Measurements from ENCODE around the gene KCNK7. TPM values are rescaled to one million over a fixed set of nuclear protein-coding genes. Genes with fewer than 3 reads are reported as not detected.

The KCNK7 gene, protein sequence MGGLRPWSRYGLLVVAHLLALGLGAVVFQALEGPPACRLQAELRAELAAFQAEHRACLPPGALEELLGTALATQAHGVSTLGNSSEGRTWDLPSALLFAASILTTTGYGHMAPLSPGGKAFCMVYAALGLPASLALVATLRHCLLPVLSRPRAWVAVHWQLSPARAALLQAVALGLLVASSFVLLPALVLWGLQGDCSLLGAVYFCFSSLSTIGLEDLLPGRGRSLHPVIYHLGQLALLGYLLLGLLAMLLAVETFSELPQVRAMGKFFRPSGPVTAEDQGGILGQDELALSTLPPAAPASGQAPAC
- total RNA-seq = 1.3 TPM
- long read RNA-seq = 0 reads

- no peaks in the 10 kb centered on the region for H3K27me3 ChIP-seq
- H3K4me1 ChIP-seq = no peaks in the 10 kb centered on the region
- intact Hi-C loops (cut with DNase I) = no loop called here
- H3K27ac ChIP-seq = peak within 1 kb of the TSS; percentile 11
- peaks cover 35% of the 10 kb centered on the region for H3K36me3 ChIP-seq
- no peak within 1 kb of the TSS for H3K4me3 ChIP-seq
- ATAC-seq (no peak), DNase-seq (no peak)
- TF ChIP-seq, protein P1, sequence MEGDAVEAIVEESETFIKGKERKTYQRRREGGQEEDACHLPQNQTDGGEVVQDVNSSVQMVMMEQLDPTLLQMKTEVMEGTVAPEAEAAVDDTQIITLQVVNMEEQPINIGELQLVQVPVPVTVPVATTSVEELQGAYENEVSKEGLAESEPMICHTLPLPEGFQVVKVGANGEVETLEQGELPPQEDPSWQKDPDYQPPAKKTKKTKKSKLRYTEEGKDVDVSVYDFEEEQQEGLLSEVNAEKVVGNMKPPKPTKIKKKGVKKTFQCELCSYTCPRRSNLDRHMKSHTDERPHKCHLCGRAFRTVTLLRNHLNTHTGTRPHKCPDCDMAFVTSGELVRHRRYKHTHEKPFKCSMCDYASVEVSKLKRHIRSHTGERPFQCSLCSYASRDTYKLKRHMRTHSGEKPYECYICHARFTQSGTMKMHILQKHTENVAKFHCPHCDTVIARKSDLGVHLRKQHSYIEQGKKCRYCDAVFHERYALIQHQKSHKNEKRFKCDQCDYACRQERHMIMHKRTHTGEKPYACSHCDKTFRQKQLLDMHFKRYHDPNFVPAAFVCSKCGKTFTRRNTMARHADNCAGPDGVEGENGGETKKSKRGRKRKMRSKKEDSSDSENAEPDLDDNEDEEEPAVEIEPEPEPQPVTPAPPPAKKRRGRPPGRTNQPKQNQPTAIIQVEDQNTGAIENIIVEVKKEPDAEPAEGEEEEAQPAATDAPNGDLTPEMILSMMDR (IDR thresholded peaks at IDR 0.05) = no peak
- H3K9me3 ChIP-seq = no peaks in the 10 kb centered on the region
Measured at GRCh38 chr11:65595543-65596281, at the start of gene KCNK7. TSS of gene KCNK7 (minus strand) at chr11:65595800. CDS start at chr11:65595772, 28 bp downstream.

GRCh38 chr11:65644837-65645236 is 49.2 kb upstream of the KCNK7 start:
- no peak overlapping the region for H3K4me3 ChIP-seq
- no peak overlapping the region for H3K27ac ChIP-seq
- no peaks in the 10 kb centered on the region for H3K27me3 ChIP-seq
- TF ChIP-seq, protein P1 (IDR thresholded peaks at IDR 0.05) = no peak
- no peak for DNase-seq
- ATAC-seq = no peak
- no peaks in the 10 kb centered on the region for H3K9me3 ChIP-seq
- H3K36me3 ChIP-seq = peaks cover 64% of the 10 kb centered on the region
- H3K4me1 ChIP-seq = peaks cover 21% of the 10 kb centered on the region
- intact Hi-C loops (cut with DNase I) = no loop called here

- Histone ChIP-seq H3K4me1 (peaks cover 27% of the 10 kb centered on the region), H3K27me3 (no peaks in the 10 kb centered on the region), H3K27ac (no peak overlapping the region), H3K9me3 (no peaks in the 10 kb centered on the region), H3K36me3 (peaks cover 55% of the 10 kb centered on the region), H3K4me3 (no peak overlapping the region)
- no peak for DNase-seq
- TF ChIP-seq, protein P1 (IDR thresholded peaks at IDR 0.05) = no peak
- ATAC-seq = no peak
- intact Hi-C loops (cut with DNase I) = no loop called here
Measured at GRCh38 chr11:65643971-65644370, 48.4 kb upstream of the KCNK7 start.

GRCh38 chr11:65642014-65642671 is 46.5 kb upstream of the KCNK7 start:
- TF ChIP-seq, protein P1 (IDR thresholded peaks at IDR 0.05) = no peak
- peaks cover 41% of the 10 kb centered on the region for H3K36me3 ChIP-seq
- no peaks in the 10 kb centered on the region for H3K9me3 ChIP-seq
- ATAC-seq (no peak), DNase-seq (no peak)
- peaks cover 34% of the 10 kb centered on the region for H3K4me1 ChIP-seq
- no peaks in the 10 kb centered on the region for H3K27me3 ChIP-seq
- intact Hi-C loops (cut with DNase I) = no loop called here
- H3K27ac ChIP-seq = peak overlapping the region; percentile 85
- H3K4me3 ChIP-seq = peak overlapping the region; percentile 76

- Histone ChIP-seq H3K9me3 (no peaks in the 10 kb centered on the region), H3K27ac (peak overlapping the region; percentile 85), H3K4me1 (peaks cover 36% of the 10 kb centered on the region), H3K4me3 (peak overlapping the region; percentile 76), H3K27me3 (no peaks in the 10 kb centered on the region), H3K36me3 (peaks cover 44% of the 10 kb centered on the region)
- ATAC-seq (no peak), DNase-seq (no peak)
- TF ChIP-seq, protein P1 (IDR thresholded peaks at IDR 0.05) = no peak
- intact Hi-C loops (cut with DNase I) = no loop called here
Measured at GRCh38 chr11:65641297-65642013, 45.9 kb upstream of the KCNK7 start.

Measured in upper lobe of right lung (tissue), 1 donor.